Thyroid gland (tissue), 4 donors: ENCODE measurements around the gene KISS1R.

Experiments used
- POLR2A ChIP-seq, 2 donors: fragments of 450-650 bp; IDR thresholded peaks; one replicate each; pipeline ENCODE4 v1.6.1; 2017; ENCODE audit warnings: antibody characterized with exemption in 2 of 2, mild to moderate bottlenecking in 2 of 2, moderate library complexity in 1 of 2
- TF ChIP-seq, protein P1 (sequence below), 6 experiments: fragments of 200-600 bp in 3 of 6; fragments of 450-650 bp in 3 of 6; sonication (generic) in 3 of 6; IDR thresholded peaks; one replicate each; pipeline ENCODE4 v1.5.1; 2016 to 2019; ENCODE audit warnings: antibody characterized with exemption in 6 of 6, mild to moderate bottlenecking in 2 of 6, inconsistent platforms in 1 of 6, moderate library complexity in 1 of 6

DNA sequence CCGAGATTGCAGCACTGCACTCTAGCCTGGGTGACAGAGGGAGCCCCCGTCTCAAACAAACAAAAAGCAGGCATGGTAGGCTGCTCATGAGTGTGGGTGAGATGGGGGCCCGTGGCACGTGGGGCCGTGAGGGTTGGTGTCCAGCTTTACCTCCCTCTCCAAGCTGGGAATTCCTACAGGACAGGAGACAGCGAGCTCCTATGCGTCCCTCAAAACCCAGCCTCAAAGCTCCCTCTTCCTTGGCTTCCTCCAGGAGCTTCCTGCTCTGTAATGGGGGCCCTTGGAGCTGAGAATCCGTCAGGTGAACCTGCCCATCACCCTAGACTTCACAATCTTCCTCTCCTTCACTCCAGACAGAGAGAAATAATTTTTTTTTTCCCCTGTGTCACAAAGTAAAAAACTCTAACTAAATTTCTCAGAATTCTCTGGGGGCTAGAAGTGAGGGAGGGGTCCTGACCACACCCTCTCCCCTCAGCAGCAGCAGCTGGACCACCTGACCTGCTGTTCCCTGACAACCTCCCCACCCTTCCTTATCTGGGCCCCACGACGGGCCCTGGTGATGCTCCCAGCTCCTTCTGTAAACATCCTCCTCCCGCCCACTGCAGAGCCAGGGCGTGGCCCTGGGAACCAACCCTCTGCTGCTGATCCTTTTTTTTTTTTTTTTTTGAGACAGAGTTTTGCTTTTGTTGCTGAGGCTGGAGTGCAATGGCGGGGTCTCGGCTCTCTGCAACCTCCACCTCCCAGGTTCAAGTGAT is 44.9 kb downstream of the KISS1R start:
- TF ChIP-seq, protein P1, sequence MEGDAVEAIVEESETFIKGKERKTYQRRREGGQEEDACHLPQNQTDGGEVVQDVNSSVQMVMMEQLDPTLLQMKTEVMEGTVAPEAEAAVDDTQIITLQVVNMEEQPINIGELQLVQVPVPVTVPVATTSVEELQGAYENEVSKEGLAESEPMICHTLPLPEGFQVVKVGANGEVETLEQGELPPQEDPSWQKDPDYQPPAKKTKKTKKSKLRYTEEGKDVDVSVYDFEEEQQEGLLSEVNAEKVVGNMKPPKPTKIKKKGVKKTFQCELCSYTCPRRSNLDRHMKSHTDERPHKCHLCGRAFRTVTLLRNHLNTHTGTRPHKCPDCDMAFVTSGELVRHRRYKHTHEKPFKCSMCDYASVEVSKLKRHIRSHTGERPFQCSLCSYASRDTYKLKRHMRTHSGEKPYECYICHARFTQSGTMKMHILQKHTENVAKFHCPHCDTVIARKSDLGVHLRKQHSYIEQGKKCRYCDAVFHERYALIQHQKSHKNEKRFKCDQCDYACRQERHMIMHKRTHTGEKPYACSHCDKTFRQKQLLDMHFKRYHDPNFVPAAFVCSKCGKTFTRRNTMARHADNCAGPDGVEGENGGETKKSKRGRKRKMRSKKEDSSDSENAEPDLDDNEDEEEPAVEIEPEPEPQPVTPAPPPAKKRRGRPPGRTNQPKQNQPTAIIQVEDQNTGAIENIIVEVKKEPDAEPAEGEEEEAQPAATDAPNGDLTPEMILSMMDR (IDR thresholded peaks at IDR 0.05), result no peak
- no peak for TF ChIP-seq POLR2A (IDR thresholded peaks at IDR 0.05)
